Measurements from ENCODE around the gene HSPB3. TPM values are rescaled to one million over a fixed set of nuclear protein-coding genes. Genes with fewer than 3 reads are reported as not detected.

Gene HSPB3
- total and polyA plus RNA-seq, 7 experiments from 2014 or later = not detected

DNA sequence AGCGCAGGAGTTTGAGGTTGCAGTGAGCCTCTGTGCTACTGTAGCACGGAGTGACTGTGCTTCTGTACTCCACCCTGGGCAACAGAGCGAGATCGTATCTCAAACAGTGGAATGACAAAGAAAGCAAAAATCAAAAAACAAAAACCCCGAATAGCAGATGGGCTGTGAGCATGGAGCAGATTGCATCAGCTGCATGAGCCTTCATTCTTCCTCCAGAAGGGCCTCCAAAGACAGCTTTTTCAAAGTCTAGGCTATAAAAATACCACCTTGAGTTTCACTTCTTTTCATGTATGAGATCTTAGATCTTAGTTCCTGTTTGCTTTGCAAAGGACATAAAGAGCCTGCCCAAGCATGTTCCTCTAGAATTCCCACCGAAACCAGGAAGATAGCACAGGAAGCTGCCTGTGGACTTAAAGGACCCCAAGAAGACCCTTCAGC lies 15.0 kb upstream of the HSPB3 start:
- peak overlapping the region; percentile 27 for H3K4me3 ChIP-seq (ENCODE audit: low read length)
- Mint-ChIP-seq H3K27ac (peak overlapping the region; percentile 74 to 95 (median 88)), H3K4me1 (peaks cover 9 to 39% (median 36%) of the 10 kb centered on the region in 7 donors), H3K4me3 (peak overlapping the region; percentile 45 to 80 (median 72)), H3K27me3 (no peaks in the 10 kb centered on the region), H3K9me3 (no peaks in the 10 kb centered on the region), H3K36me3 (no peaks in the 10 kb centered on the region)
- H3K36me3 ChIP-seq (ENCODE audit: control insufficient read depth in 2 of 3, insufficient read depth in 3 of 3, low read length in 3 of 3) = no peaks in the 10 kb centered on the region
- ChIA-PET POLR2A (interaction anchor here (0.7 to 1.7 kb wide), 2 partner anchors 131 to 1713 kb away, joined by 3 to 8 read pairs; partner anchors contain the start of gene ARL15), CTCF (interaction anchor here (0.8 to 1.8 kb wide), 4 partner anchors 16 to 197 kb away, joined by 3 to 4 read pairs (median 4); no protein-coding TSS in a partner anchor)
- H3K9me3 ChIP-seq (ENCODE audit: control insufficient read depth in 2 of 3, low read length in 3 of 3) = no peaks in the 10 kb centered on the region
- peak overlapping the region; percentile 57 for H3K27ac ChIP-seq (ENCODE audit: low read depth, low read length)
- peaks cover 0 to 18% of the 10 kb centered on the region in 2 donors for H3K4me1 ChIP-seq (ENCODE audit: control insufficient read depth in 2 of 2, insufficient read depth in 2 of 2, low read length in 2 of 2)
- ATAC-seq (peak; percentile 78), DNase-seq (peak in 7 of 9 donors; percentile 14 to 54 (median 51))
- no peaks in the 10 kb centered on the region for H3K27me3 ChIP-seq (ENCODE audit: control insufficient read depth in 2 of 2, insufficient read depth in 2 of 2, low read length in 2 of 2)
- intact Hi-C loops (cut with micrococcal nuclease) = loop anchor here in 1 of 2 donors (1.0 kb wide), 1 partner anchor 49 kb away; no protein-coding TSS in a partner anchor

- Histone ChIP-seq H3K27ac (ENCODE audit: low read depth, low read length) (no peak overlapping the region), H3K4me3 (ENCODE audit: low read length) (no peak overlapping the region), H3K36me3 (ENCODE audit: control insufficient read depth in 2 of 3, insufficient read depth in 3 of 3, low read length in 3 of 3) (no peaks in the 10 kb centered on the region), H3K4me1 (ENCODE audit: control insufficient read depth in 2 of 2, insufficient read depth in 2 of 2, low read length in 2 of 2) (peaks cover 0 to 18% of the 10 kb centered on the region in 2 donors), H3K27me3 (ENCODE audit: control insufficient read depth in 2 of 2, insufficient read depth in 2 of 2, low read length in 2 of 2) (no peaks in the 10 kb centered on the region), H3K9me3 (ENCODE audit: control insufficient read depth in 2 of 3, low read length in 3 of 3) (no peaks in the 10 kb centered on the region)
- intact Hi-C loops (cut with micrococcal nuclease) = no loop called here
- Mint-ChIP-seq H3K4me3 (no peak overlapping the region), H3K9me3 (no peaks in the 10 kb centered on the region), H3K36me3 (no peaks in the 10 kb centered on the region), H3K27me3 (peaks cover 0 to under 1% (median 0%) of the 10 kb centered on the region in 5 donors), H3K4me1 (peaks cover 9 to 39% (median 36%) of the 10 kb centered on the region in 7 donors), H3K27ac (peak overlapping the region in 6 of 9 donors; percentile 3 to 28 (median 10))
- CTCF ChIA-PET = no interaction called here
- no peak for DNase-seq
- POLR2A ChIA-PET = interaction anchor here (1.1 kb wide), 1 partner anchor 135 kb away, joined by 3 read pairs; no protein-coding TSS in a partner anchor
- ATAC-seq = no peak
These were observed 13.2 kb upstream of the HSPB3 start for GRCh38 chr5:54442271-54442670.

- ChIA-PET CTCF (interaction anchor here (0.5 to 1.4 kb wide), 4 partner anchors 10 to 424 kb away, joined by 3 to 5 read pairs (median 4); no protein-coding TSS in a partner anchor), POLR2A (no interaction called here)
- no peak overlapping the region for H3K27ac ChIP-seq (ENCODE audit: low read depth, low read length)
- no peak overlapping the region for H3K4me3 ChIP-seq (ENCODE audit: low read length)
- DNase-seq (no peak), ATAC-seq (no peak)
- no peak overlapping the region for H3K4me3 Mint-ChIP-seq
- no peaks in the 10 kb centered on the region for H3K9me3 ChIP-seq (ENCODE audit: control insufficient read depth in 2 of 3, low read length in 3 of 3)
- H3K27me3 Mint-ChIP-seq = peaks cover 0 to 3% (median 0%) of the 10 kb centered on the region in 5 donors
- H3K36me3 Mint-ChIP-seq = no peaks in the 10 kb centered on the region
- no peaks in the 10 kb centered on the region for H3K9me3 Mint-ChIP-seq
- H3K27ac Mint-ChIP-seq = peak overlapping the region in 1 of 9 donors; percentile 22
- peaks cover 9 to 39% (median 36%) of the 10 kb centered on the region in 7 donors for H3K4me1 Mint-ChIP-seq
- peaks cover 0 to 18% of the 10 kb centered on the region in 2 donors for H3K4me1 ChIP-seq (ENCODE audit: control insufficient read depth in 2 of 2, insufficient read depth in 2 of 2, low read length in 2 of 2)
- no peaks in the 10 kb centered on the region for H3K36me3 ChIP-seq (ENCODE audit: control insufficient read depth in 2 of 3, insufficient read depth in 3 of 3, low read length in 3 of 3)
- intact Hi-C loops (cut with micrococcal nuclease) = loop anchor here in 1 of 2 donors (1.0 kb wide), 2 partner anchors 402 to 424 kb away; no protein-coding TSS in a partner anchor
- no peaks in the 10 kb centered on the region for H3K27me3 ChIP-seq (ENCODE audit: control insufficient read depth in 2 of 2, insufficient read depth in 2 of 2, low read length in 2 of 2)
These were observed 12.2 kb upstream of the HSPB3 start for GRCh38 chr5:54443270-54443669.

- H3K27ac ChIP-seq (ENCODE audit: low read depth, low read length) = no peak overlapping the region
- H3K36me3 Mint-ChIP-seq = no peaks in the 10 kb centered on the region
- CTCF ChIA-PET = no interaction called here
These were observed 9.7 kb upstream of the HSPB3 start for GRCh38 chr5:54445691-54446378.

GRCh38 chr5:54446379-54446732 lies 9.1 kb upstream of the HSPB3 start:
- Histone ChIP-seq H3K36me3 (ENCODE audit: control insufficient read depth in 2 of 3, insufficient read depth in 3 of 3, low read length in 3 of 3) (no peaks in the 10 kb centered on the region), H3K4me1 (ENCODE audit: control insufficient read depth in 2 of 2, insufficient read depth in 2 of 2, low read length in 2 of 2) (no peaks in the 10 kb centered on the region), H3K9me3 (ENCODE audit: control insufficient read depth in 2 of 3, low read length in 3 of 3) (no peaks in the 10 kb centered on the region), H3K27ac (ENCODE audit: low read depth, low read length) (no peak overlapping the region), H3K27me3 (ENCODE audit: control insufficient read depth in 2 of 2, insufficient read depth in 2 of 2, low read length in 2 of 2) (no peaks in the 10 kb centered on the region), H3K4me3 (ENCODE audit: low read length) (no peak overlapping the region)
- Mint-ChIP-seq H3K9me3 (no peaks in the 10 kb centered on the region), H3K4me1 (peaks cover 0 to 11% (median 8%) of the 10 kb centered on the region in 7 donors), H3K27me3 (peaks cover 0 to 5% (median 0%) of the 10 kb centered on the region in 5 donors), H3K4me3 (no peak overlapping the region), H3K36me3 (no peaks in the 10 kb centered on the region), H3K27ac (no peak overlapping the region)
- intact Hi-C loops (cut with micrococcal nuclease) = no loop called here
- ATAC-seq (no peak), DNase-seq (no peak)
- ChIA-PET POLR2A (interaction anchor here (1.0 kb wide), 1 partner anchor 9 kb away, joined by 3 read pairs; the partner anchor contains the start of gene HSPB3), CTCF (no interaction called here)

More at GRCh38 chr5:54445691-54446378, 9.7 kb upstream of the HSPB3 start:
- Histone ChIP-seq H3K27me3 (ENCODE audit: control insufficient read depth in 2 of 2, insufficient read depth in 2 of 2, low read length in 2 of 2) (no peaks in the 10 kb centered on the region), H3K36me3 (ENCODE audit: control insufficient read depth in 2 of 3, insufficient read depth in 3 of 3, low read length in 3 of 3) (no peaks in the 10 kb centered on the region), H3K4me3 (ENCODE audit: low read length) (no peak overlapping the region), H3K4me1 (ENCODE audit: control insufficient read depth in 2 of 2, insufficient read depth in 2 of 2, low read length in 2 of 2) (peaks cover 0 to 4% of the 10 kb centered on the region in 2 donors), H3K9me3 (ENCODE audit: control insufficient read depth in 2 of 3, low read length in 3 of 3) (no peaks in the 10 kb centered on the region)
- Mint-ChIP-seq H3K27ac (no peak overlapping the region), H3K4me1 (peaks cover 2 to 16% (median 13%) of the 10 kb centered on the region in 7 donors), H3K27me3 (peaks cover 0 to 5% (median 0%) of the 10 kb centered on the region in 5 donors), H3K9me3 (no peaks in the 10 kb centered on the region), H3K4me3 (no peak overlapping the region)
- POLR2A ChIA-PET = interaction anchor here (1.0 kb wide), 1 partner anchor 10 kb away, joined by 3 read pairs; the partner anchor contains the start of gene HSPB3
- ATAC-seq = no peak
- no peak for DNase-seq
- intact Hi-C loops (cut with micrococcal nuclease) = no loop called here

GRCh38 chr5:54449923-54450322 lies 5.6 kb upstream of the HSPB3 start:
- ChIA-PET CTCF (no interaction called here), POLR2A (no interaction called here)
- Mint-ChIP-seq H3K4me1 (no peaks in the 10 kb centered on the region), H3K9me3 (no peaks in the 10 kb centered on the region), H3K27ac (no peak overlapping the region), H3K27me3 (peaks cover 0 to 8% (median 0%) of the 10 kb centered on the region in 5 donors), H3K4me3 (no peak overlapping the region), H3K36me3 (no peaks in the 10 kb centered on the region)
- Histone ChIP-seq H3K4me3 (ENCODE audit: low read length) (no peak overlapping the region), H3K27me3 (ENCODE audit: control insufficient read depth in 2 of 2, insufficient read depth in 2 of 2, low read length in 2 of 2) (no peaks in the 10 kb centered on the region), H3K4me1 (ENCODE audit: control insufficient read depth in 2 of 2, insufficient read depth in 2 of 2, low read length in 2 of 2) (no peaks in the 10 kb centered on the region), H3K36me3 (ENCODE audit: control insufficient read depth in 2 of 3, insufficient read depth in 3 of 3, low read length in 3 of 3) (no peaks in the 10 kb centered on the region), H3K9me3 (ENCODE audit: control insufficient read depth in 2 of 3, low read length in 3 of 3) (no peaks in the 10 kb centered on the region), H3K27ac (ENCODE audit: low read depth, low read length) (no peak overlapping the region)
- DNase-seq (no peak), ATAC-seq (no peak)
- intact Hi-C loops (cut with micrococcal nuclease) = no loop called here

All from naive thymus-derived CD4-positive, alpha-beta T cell (primary cell).